ELR (cell line): Measurements from ENCODE around the gene DTD2.

Experiments used
- DNase-seq: peaks from one replicate; pipeline ENCODE4 v3.0.0-alpha.2; 2015; ENCODE audit warnings: low read depth

Gene DTD2

GRCh38 chr14:31405106-31405505 lies 52.2 kb downstream of the DTD2 start:
- DNase-seq = no peak

GRCh38 chr14:31403707-31404106 lies 53.6 kb downstream of the DTD2 start:
- DNase-seq = no peak

- no peak for DNase-seq
Measured at GRCh38 chr14:31402764-31403439, 54.4 kb downstream of the DTD2 start.

DNA sequence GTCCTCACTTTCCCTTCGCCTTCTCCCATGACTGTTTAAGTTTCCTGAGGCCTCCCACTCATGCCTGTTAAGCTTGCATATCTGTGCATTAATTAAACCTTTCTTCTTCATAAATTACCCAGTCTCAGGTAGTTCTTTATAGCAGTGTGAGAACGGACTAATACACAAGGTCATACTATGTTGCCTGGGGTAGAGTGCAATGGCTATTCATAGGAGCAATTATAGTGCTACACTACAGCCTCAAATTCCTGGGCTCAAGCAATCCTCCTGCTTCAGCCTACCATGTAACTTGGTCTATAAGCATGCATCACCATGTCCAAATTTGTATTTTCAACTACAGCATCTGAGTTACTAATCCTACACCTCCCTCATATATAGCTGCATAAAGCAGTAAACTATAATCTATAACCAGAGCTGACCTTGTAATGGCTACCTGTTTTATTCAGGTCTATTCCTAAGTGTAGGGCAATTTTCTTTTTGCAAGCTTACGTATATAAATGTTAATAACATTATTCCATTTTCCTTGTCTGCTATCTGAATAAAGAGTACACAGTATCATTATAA lies 55.9 kb downstream of the DTD2 start:
- no peak for DNase-seq

DNA sequence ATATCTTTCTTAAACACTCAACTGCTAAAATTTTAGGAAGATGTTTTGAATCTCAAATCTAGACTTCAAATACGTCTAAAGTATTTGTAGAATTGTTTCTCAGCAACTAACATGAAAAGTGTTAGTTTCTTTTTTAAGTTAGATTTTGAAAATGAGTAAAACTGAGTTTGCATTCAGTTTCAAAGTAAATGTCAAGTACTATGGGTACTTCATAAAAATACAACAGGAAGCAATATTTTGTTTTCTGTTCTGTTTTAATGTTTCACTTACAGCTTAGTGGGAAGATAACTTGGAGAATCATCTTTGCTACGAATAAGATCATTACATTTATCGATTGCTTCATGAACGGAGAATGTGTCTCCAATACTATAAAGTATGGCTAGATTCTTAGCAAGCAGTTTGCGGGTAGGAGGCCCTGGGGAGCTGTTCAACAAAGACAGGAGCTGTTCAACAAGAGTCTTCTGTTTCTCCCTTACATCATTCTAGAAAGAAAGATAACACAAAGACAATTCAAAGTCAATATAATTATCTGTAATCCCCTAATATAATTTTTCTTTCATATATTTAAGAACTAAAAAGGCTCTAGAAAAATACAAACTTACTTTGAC lies 57.2 kb downstream of the DTD2 start:
- no peak for DNase-seq
